NT2/D1 (cell line): Measurements from ENCODE around the gene TCF21.

Experiments used
- DNase-seq: peaks from one replicate; pipeline ENCODE4 v3.0.0-alpha.2; 2011; ENCODE audit warnings: low read depth, low spot score
- H3K27me3 ChIP-seq: 2 replicates; pipeline ENCODE4 v1.6.0; 2011; ENCODE audit warnings: mild to moderate bottlenecking; ENCODE audit not compliant: insufficient read length, insufficient read depth
- H3K36me3 ChIP-seq: 2 replicates; pipeline ENCODE4 v1.6.1; 2011; ENCODE audit warnings: mild to moderate bottlenecking, low read length, mixed read lengths; ENCODE audit not compliant: insufficient read depth, insufficient read length
- H3K4me1 ChIP-seq: 2 replicates; pipeline ENCODE4 v1.5.1; 2011; ENCODE audit not compliant: insufficient read depth, insufficient read length
- H3K4me3 ChIP-seq: 2 replicates; pipeline ENCODE4 v1.5.1; 2011; ENCODE audit warnings: low read depth; ENCODE audit not compliant: insufficient read length
- H3K9ac ChIP-seq: 2 replicates; pipeline ENCODE4 v1.6.0; 2011; ENCODE audit warnings: low read depth; ENCODE audit not compliant: insufficient read length
- H3K9me3 ChIP-seq: 2 replicates; pipeline ENCODE4 v1.5.1; 2011; ENCODE audit warnings: mild to moderate bottlenecking, low read length; ENCODE audit not compliant: insufficient read depth
- SUZ12 ChIP-seq: IDR thresholded peaks from 2 replicates; pipeline ENCODE4 v1.6.1; 2011; ENCODE audit not compliant: insufficient read length, insufficient read depth; ENCODE audit errors: extremely low read depth
- YY1 ChIP-seq: IDR thresholded peaks from 2 replicates; pipeline ENCODE4 v1.6.1; 2011; ENCODE audit not compliant: insufficient read length, insufficient read depth
- ZNF274 ChIP-seq: IDR thresholded peaks from 2 replicates; pipeline ENCODE4 v1.6.1; 2011; ENCODE audit warnings: mild to moderate bottlenecking, low read depth, low read length

Gene TCF21

GRCh38 chr6:133937909-133938308, 49.0 kb downstream of the TCF21 start:
- H3K4me3 ChIP-seq: no peak overlapping the region
- no peaks in the 10 kb centered on the region; the same call in 1 of the 2 replicates for H3K9me3 ChIP-seq
- no peaks in the 10 kb centered on the region for H3K4me1 ChIP-seq
- H3K27me3 ChIP-seq: no peaks in the 10 kb centered on the region
- TF ChIP-seq ZNF274 (no peak), YY1 (no peak), SUZ12 (no peak)
- no peak for DNase-seq
- H3K36me3 ChIP-seq: no peaks in the 10 kb centered on the region
- H3K9ac ChIP-seq: no peak overlapping the region

GRCh38 chr6:133938533-133938932, 49.6 kb downstream of the TCF21 start:
- H3K4me1 ChIP-seq: no peaks in the 10 kb centered on the region
- H3K9ac ChIP-seq: no peak overlapping the region
- no peak overlapping the region for H3K4me3 ChIP-seq
- H3K36me3 ChIP-seq: no peaks in the 10 kb centered on the region
- H3K9me3 ChIP-seq: no peaks in the 10 kb centered on the region; the same call in 1 of the 2 replicates
- no peak for DNase-seq
- no peaks in the 10 kb centered on the region for H3K27me3 ChIP-seq
- no peak for TF ChIP-seq ZNF274
- TF ChIP-seq SUZ12: no peak
- TF ChIP-seq YY1: no peak

GRCh38 chr6:133939778-133940667, 51.1 kb downstream of the TCF21 start:
- H3K9ac ChIP-seq: no peak overlapping the region
- H3K9me3 ChIP-seq: no peaks in the 10 kb centered on the region; the same call in 1 of the 2 replicates
- no peaks in the 10 kb centered on the region for H3K27me3 ChIP-seq
- H3K4me3 ChIP-seq: no peak overlapping the region
- no peak for TF ChIP-seq ZNF274
- no peak for TF ChIP-seq YY1
- no peak for TF ChIP-seq SUZ12
- DNase-seq: no peak
- H3K36me3 ChIP-seq: no peaks in the 10 kb centered on the region
- no peaks in the 10 kb centered on the region for H3K4me1 ChIP-seq
